HepG2 (cell line): ENCODE measurements around the gene CCL22. TPM values are rescaled to one million over a fixed set of nuclear protein-coding genes. Genes with fewer than 3 reads are reported as not detected.
A peak's percentile ranks its signal among the peaks of the same experiment; 100 is the strongest.

Experiments used
- ADNP ChIP-seq: sonication (generic); formaldehyde crosslinking; IDR thresholded peaks from 2 replicates; pipeline ENCODE4 v1.4.0; 2020; ENCODE audit warnings: missing genetic modification reagents
- BHLHE40 ChIP-seq: IDR thresholded peaks from 2 replicates; pipeline ENCODE4 v1.6.1; 2011; ENCODE audit warnings: low read length, improper control_type of control experiment
- CCDC6 ChIP-seq: sonication (generic); formaldehyde crosslinking; IDR thresholded peaks from 2 replicates; pipeline ENCODE4 v1.8.1; 2022; ENCODE audit warnings: mild to moderate bottlenecking, missing genetic modification reagents, moderate library complexity
- FOSL1 ChIP-seq: sonication (generic); formaldehyde crosslinking; IDR thresholded peaks from 2 replicates; pipeline ENCODE4 v1.9.0; 2021; ENCODE audit warnings: missing genetic modification reagents, borderline replicate concordance
- HOXD1 ChIP-seq: sonication (generic); formaldehyde crosslinking; IDR thresholded peaks from 2 replicates; pipeline ENCODE4 v1.5.0; 2020; ENCODE audit warnings: missing genetic modification reagents
- IKZF5 ChIP-seq: IDR thresholded peaks from 2 replicates; pipeline ENCODE4 v1.6.1; 2018; ENCODE audit warnings: missing genetic modification reagents, mild to moderate bottlenecking, missing compliant biosample characterization
- NFYB ChIP-seq: sonication (generic); formaldehyde crosslinking; IDR thresholded peaks from 2 replicates; pipeline ENCODE4 v1.4.0; 2020; ENCODE audit warnings: missing genetic modification reagents
- RAD21 ChIP-seq: fragments of 450-650 bp; formaldehyde crosslinking; IDR thresholded peaks from 2 replicates; pipeline ENCODE4 v1.5.0; 2020; ENCODE audit warnings: mild to moderate bottlenecking
- SMAD9 ChIP-seq: sonication (generic); formaldehyde crosslinking; IDR thresholded peaks from 2 replicates; pipeline ENCODE4 v1.5.1; 2020; ENCODE audit warnings: mild to moderate bottlenecking, missing genetic modification reagents
- TEAD2 ChIP-seq: sonication (generic); formaldehyde crosslinking; IDR thresholded peaks from 2 replicates; pipeline ENCODE4 v1.9.0; 2021; ENCODE audit warnings: missing genetic modification reagents
- TEAD3 ChIP-seq: optimal IDR thresholded peaks from 2 replicates; pipeline ENCODE3; 2016; ENCODE audit warnings: borderline replicate concordance
- THAP7 ChIP-seq: sonication (generic); formaldehyde crosslinking; IDR thresholded peaks from 2 replicates; pipeline ENCODE4 v1.8.1; 2023; ENCODE audit warnings: mild to moderate bottlenecking, missing genetic modification reagents
- XBP1 ChIP-seq: sonication (generic); formaldehyde crosslinking; IDR thresholded peaks from 2 replicates; pipeline ENCODE4 v1.5.0; 2020; ENCODE audit warnings: missing genetic modification reagents
- ZIK1 ChIP-seq: sonication (generic); formaldehyde crosslinking; IDR thresholded peaks from 2 replicates; pipeline ENCODE4 v1.5.0; 2020; ENCODE audit warnings: mild to moderate bottlenecking, low read depth, missing genetic modification reagents, borderline replicate concordance
- ZNF160 ChIP-seq: sonication (generic); formaldehyde crosslinking; IDR thresholded peaks from 2 replicates; pipeline ENCODE4 v1.8.0; 2022; ENCODE audit warnings: mild to moderate bottlenecking, inconsistent platforms, missing genetic modification reagents
- ZNF251 ChIP-seq: sonication (generic); formaldehyde crosslinking; IDR thresholded peaks from 2 replicates; pipeline ENCODE4 v1.9.0; 2021; ENCODE audit warnings: mild to moderate bottlenecking, missing genetic modification reagents
- ZNF362 ChIP-seq: sonication (generic); formaldehyde crosslinking; IDR thresholded peaks from 2 replicates; pipeline ENCODE4 v1.4.0; 2020; ENCODE audit warnings: missing genetic modification reagents, mild to moderate bottlenecking, borderline replicate concordance
- ZNF564 ChIP-seq: sonication (generic); formaldehyde crosslinking; IDR thresholded peaks from 2 replicates; pipeline ENCODE4 v1.8.1; 2023; ENCODE audit warnings: mild to moderate bottlenecking, missing genetic modification reagents
- ZNF619 ChIP-seq: sonication (generic); formaldehyde crosslinking; IDR thresholded peaks from 2 replicates; pipeline ENCODE4 v1.4.0; 2020; ENCODE audit warnings: mild to moderate bottlenecking, missing genetic modification reagents
- ZNF773 ChIP-seq: sonication (generic); formaldehyde crosslinking; IDR thresholded peaks from 2 replicates; pipeline ENCODE4 v1.4.0; 2020; ENCODE audit warnings: missing genetic modification reagents, borderline replicate concordance
- polyA plus RNA-seq, 8 experiments: library from polyadenylated mRNA; depleted of rRNA in 3 of 8; stranded (reverse) in 7 of 8; unstranded in 1 of 8; fragments of >200 nt; fragmentation: Illumina TruSeq in 4 of 8; extraction: Trizol in 4 of 8; gene quantifications; 2 replicates each; pipeline versions ENCODE4 v1.2.1 to v1.2.3, GENCODE V29; 2011 to 2016; ENCODE audit warnings: low read depth in 4 of 8, missing spikeins in 1 of 8, mixed read lengths in 1 of 8; ENCODE audit not compliant: insufficient read depth in 1 of 8
- total RNA-seq, 5 experiments: library from RNA; depleted of rRNA; stranded (reverse); fragments of >200 nt; fragmentation: Illumina TruSeq; extraction: Trizol; gene quantifications; 2 replicates each; pipeline ENCODE4 v1.2.3, GENCODE V29; 2016; ENCODE audit warnings: low read depth in 1 of 5
- TF ChIP-seq, protein P1 (sequence below): sonication (generic); formaldehyde crosslinking; IDR thresholded peaks from 2 replicates; pipeline ENCODE4 v1.8.1; 2023; ENCODE audit warnings: mild to moderate bottlenecking, inconsistent platforms, moderate library complexity, missing genetic modification reagents, borderline replicate concordance
- TF ChIP-seq, protein P2 (sequence below), 2 experiments: sonication (generic) in 1 of 2; formaldehyde crosslinking in 1 of 2; IDR thresholded peaks; 2 replicates each; pipeline versions ENCODE4 v1.5.1 to v1.6.1; 2011 to 2020; ENCODE audit warnings: borderline replicate concordance in 1 of 2, low read depth in 1 of 2, low read length in 1 of 2, mild to moderate bottlenecking in 1 of 2, missing genetic modification reagents in 1 of 2, moderate library complexity in 1 of 2

Gene CCL22
- total and polyA plus RNA-seq, 2 of the 13 experiments (the other 11 are each of a cell fraction or from before 2014, with no cell fraction given) = not detected

DNA sequence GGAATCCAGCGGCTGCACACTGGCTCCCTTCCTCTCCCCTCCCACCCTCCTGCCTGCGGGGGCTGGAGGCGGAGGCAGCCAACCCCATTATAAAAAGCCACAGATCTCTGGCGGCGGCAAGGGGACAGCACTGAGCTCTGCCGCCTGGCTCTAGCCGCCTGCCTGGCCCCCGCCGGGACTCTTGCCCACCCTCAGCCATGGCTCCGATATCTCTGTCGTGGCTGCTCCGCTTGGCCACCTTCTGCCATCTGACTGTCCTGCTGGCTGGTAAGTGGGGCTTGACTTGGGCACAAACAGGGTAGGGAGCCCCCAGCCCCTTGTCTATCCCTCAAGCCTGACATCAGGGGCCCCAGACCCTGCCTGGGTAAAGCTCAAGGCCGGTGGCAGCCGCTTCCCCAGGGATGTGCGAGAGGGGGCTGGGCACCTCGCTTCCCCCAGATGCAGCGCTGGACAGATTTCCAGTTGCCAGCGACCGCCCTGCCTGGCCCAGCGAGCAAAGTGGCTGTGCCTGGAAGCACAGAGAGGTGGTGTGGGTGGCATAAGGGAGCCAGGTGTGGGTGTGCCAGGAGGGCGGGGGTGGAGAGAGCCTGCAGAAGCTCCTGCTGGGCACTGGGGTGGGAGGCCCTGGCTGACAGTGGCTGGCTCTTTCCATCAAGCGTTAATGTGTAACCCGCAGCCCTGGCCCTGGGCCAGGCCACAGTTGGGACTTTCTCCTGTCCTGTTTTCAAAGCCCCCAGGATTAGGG, 14.0 kb downstream of the CCL22 start, which contains the start of gene CX3CL1 (continued):
- no peak; the same call in 1 of the 2 replicates for TF ChIP-seq SMAD9 (CRISPR knock-in tag)
- TF ChIP-seq NFYB (CRISPR knock-in tag) = peak; percentile 18
- TF ChIP-seq ZNF773 = no peak; the same call in 1 of the 2 replicates
- 0 out of 2 replicates have a peak, but pooled peaks have one; percentile 90 for TF ChIP-seq ZNF251 (CRISPR knock-in tag)
- peak; percentile 68 for TF ChIP-seq TEAD3
- no peak for TF ChIP-seq ZNF619
- TF ChIP-seq ZNF362 (CRISPR knock-in tag) = peak; percentile 41; the same call in 1 of the 2 replicates
- peak; percentile 65 for TF ChIP-seq RAD21 (CRISPR knock-in tag)
- TF ChIP-seq TEAD2 (CRISPR knock-in tag) = no peak; the same call in 1 of the 2 replicates
- TF ChIP-seq ZIK1 (CRISPR knock-in tag) = no peak
- peak; percentile 95 for TF ChIP-seq IKZF5 (CRISPR knock-in tag)
- no peak for TF ChIP-seq ZNF160
- peak; percentile 78; the same call in 1 of the 2 replicates for TF ChIP-seq XBP1 (CRISPR knock-in tag)
- TF ChIP-seq CCDC6 (CRISPR knock-in tag) = peak; percentile 47; the same call in 1 of the 2 replicates
- TF ChIP-seq, protein P1, sequence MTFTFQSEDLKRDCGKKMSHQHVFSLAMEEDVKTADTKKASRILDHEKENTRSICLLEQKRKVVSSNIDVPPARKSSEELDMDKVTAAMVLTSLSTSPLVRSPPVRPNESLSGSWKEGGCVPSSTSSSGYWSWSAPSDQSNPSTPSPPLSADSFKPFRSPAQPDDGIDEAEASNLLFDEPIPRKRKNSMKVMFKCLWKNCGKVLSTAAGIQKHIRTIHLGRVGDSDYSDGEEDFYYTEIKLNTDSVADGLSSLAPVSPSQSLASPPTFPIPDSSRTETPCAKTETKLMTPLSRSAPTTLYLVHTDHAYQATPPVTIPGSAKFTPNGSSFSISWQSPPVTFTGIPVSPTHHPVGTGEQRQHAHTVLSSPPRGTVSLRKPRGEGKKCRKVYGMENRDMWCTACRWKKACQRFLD (CRISPR knock-in tag) = peak; percentile 76; the same call in 1 of the 2 replicates
- peak; percentile 52; the same call in 1 of the 2 replicates for TF ChIP-seq THAP7 (CRISPR knock-in tag)
- peak; percentile 97 for TF ChIP-seq HOXD1 (CRISPR knock-in tag)
- no peak for TF ChIP-seq FOSL1
- TF ChIP-seq BHLHE40 = peak; percentile 7; the same call in 1 of the 2 replicates
- TF ChIP-seq, protein P2, sequence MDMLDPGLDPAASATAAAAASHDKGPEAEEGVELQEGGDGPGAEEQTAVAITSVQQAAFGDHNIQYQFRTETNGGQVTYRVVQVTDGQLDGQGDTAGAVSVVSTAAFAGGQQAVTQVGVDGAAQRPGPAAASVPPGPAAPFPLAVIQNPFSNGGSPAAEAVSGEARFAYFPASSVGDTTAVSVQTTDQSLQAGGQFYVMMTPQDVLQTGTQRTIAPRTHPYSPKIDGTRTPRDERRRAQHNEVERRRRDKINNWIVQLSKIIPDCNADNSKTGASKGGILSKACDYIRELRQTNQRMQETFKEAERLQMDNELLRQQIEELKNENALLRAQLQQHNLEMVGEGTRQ (IDR thresholded peaks at IDR 0.05; ENCODE audit: low read depth, low read length) = no peak
- TF ChIP-seq, protein P2 (CRISPR knock-in tag; IDR thresholded peaks at IDR 0.05; ENCODE audit: borderline replicate concordance) = peak; percentile 51; the same call in 1 of the 2 replicates
- TF ChIP-seq ZNF564 (CRISPR knock-in tag) = peak; percentile 82
- no peak for TF ChIP-seq ADNP (CRISPR knock-in tag)
